ENCODE results near the gene SENP1.

The SENP1 gene

GRCh38 chr12:48074266-48074665 lies 31.6 kb downstream of the SENP1 start:
- Histone ChIP-seq H4K20me1 (ENCODE audit: insufficient read depth, low read length, poor library complexity, severe bottlenecking) (no peaks in the 10 kb centered on the region), H3K27me3 (ENCODE audit: insufficient read depth, low read length, poor library complexity, severe bottlenecking) (no peaks in the 10 kb centered on the region), H3K9me3 (ENCODE audit: insufficient read depth, low read depth, low read length) (no peaks in the 10 kb centered on the region), H3K4me2 (ENCODE audit: low read depth, low read length, poor library complexity, severe bottlenecking) (no peak overlapping the region), H3K4me3 (ENCODE audit: low read length, poor library complexity, severe bottlenecking) (no peak overlapping the region), H3K9ac (ENCODE audit: low read depth, low read length, poor library complexity, severe bottlenecking) (no peak overlapping the region), H3K79me2 (ENCODE audit: insufficient read depth, low read length) (no peaks in the 10 kb centered on the region), H3F3A (ENCODE audit: low read depth) (no peaks in the 10 kb centered on the region), H2AFZ (ENCODE audit: low read length) (no peak overlapping the region), H3K9me2 (replicated peaks; ENCODE audit: low read depth, low read length) (no peaks in the 10 kb centered on the region), H3K4me1 (ENCODE audit: insufficient read depth, low read length, poor library complexity, severe bottlenecking) (no peaks in the 10 kb centered on the region), H3K36me3 (ENCODE audit: insufficient read depth, low read length) (peaks cover 63% of the 10 kb centered on the region)
- TF ChIP-seq CTCF (conservative IDR thresholded peaks at IDR 0.05; ENCODE audit: low read length) (no peak), EZH2phosphoT487 (IDR thresholded peaks at IDR 0.05; ENCODE audit: borderline replicate concordance) (no peak)

- H3K79me2 ChIP-seq (ENCODE audit: insufficient read depth, low read length) = no peaks in the 10 kb centered on the region
- no peaks in the 10 kb centered on the region for H3K4me1 ChIP-seq (ENCODE audit: insufficient read depth, low read length, poor library complexity, severe bottlenecking)
- H3F3A ChIP-seq (ENCODE audit: low read depth) = no peaks in the 10 kb centered on the region; the same call in 1 of the 2 replicates
- no peak overlapping the region for H3K4me3 ChIP-seq (ENCODE audit: low read length, poor library complexity, severe bottlenecking)
- no peak overlapping the region for H2AFZ ChIP-seq (ENCODE audit: low read length)
- no peaks in the 10 kb centered on the region for H3K9me3 ChIP-seq (ENCODE audit: insufficient read depth, low read depth, low read length)
- H3K9me2 ChIP-seq (replicated peaks; ENCODE audit: low read depth, low read length) = no peaks in the 10 kb centered on the region
- no peak overlapping the region for H3K9ac ChIP-seq (ENCODE audit: low read depth, low read length, poor library complexity, severe bottlenecking)
- TF ChIP-seq CTCF (conservative IDR thresholded peaks at IDR 0.05; ENCODE audit: low read length) (no peak), EZH2phosphoT487 (IDR thresholded peaks at IDR 0.05; ENCODE audit: borderline replicate concordance) (no peak)
- H3K4me2 ChIP-seq (ENCODE audit: low read depth, low read length, poor library complexity, severe bottlenecking) = no peak overlapping the region
- no peaks in the 10 kb centered on the region for H3K27me3 ChIP-seq (ENCODE audit: insufficient read depth, low read length, poor library complexity, severe bottlenecking)
- H3K36me3 ChIP-seq (ENCODE audit: insufficient read depth, low read length) = peaks cover 66% of the 10 kb centered on the region
- H4K20me1 ChIP-seq (ENCODE audit: insufficient read depth, low read length, poor library complexity, severe bottlenecking) = no peaks in the 10 kb centered on the region
Observed at GRCh38 chr12:48072266-48072665, 33.6 kb downstream of the SENP1 start.

- Histone ChIP-seq H3K4me1 (ENCODE audit: insufficient read depth, low read length, poor library complexity, severe bottlenecking) (no peaks in the 10 kb centered on the region), H3K9me2 (replicated peaks; ENCODE audit: low read depth, low read length) (no peaks in the 10 kb centered on the region), H3K9ac (ENCODE audit: low read depth, low read length, poor library complexity, severe bottlenecking) (no peak overlapping the region), H3K9me3 (ENCODE audit: insufficient read depth, low read depth, low read length) (no peaks in the 10 kb centered on the region), H3F3A (ENCODE audit: low read depth) (no peaks in the 10 kb centered on the region; the same call in 1 of the 2 replicates), H3K4me3 (ENCODE audit: low read length, poor library complexity, severe bottlenecking) (no peak overlapping the region), H3K36me3 (ENCODE audit: insufficient read depth, low read length) (peaks cover 66% of the 10 kb centered on the region), H3K27me3 (ENCODE audit: insufficient read depth, low read length, poor library complexity, severe bottlenecking) (no peaks in the 10 kb centered on the region), H3K4me2 (ENCODE audit: low read depth, low read length, poor library complexity, severe bottlenecking) (no peak overlapping the region), H2AFZ (ENCODE audit: low read length) (no peak overlapping the region), H4K20me1 (ENCODE audit: insufficient read depth, low read length, poor library complexity, severe bottlenecking) (no peaks in the 10 kb centered on the region), H3K79me2 (ENCODE audit: insufficient read depth, low read length) (no peaks in the 10 kb centered on the region)
- TF ChIP-seq EZH2phosphoT487 (IDR thresholded peaks at IDR 0.05; ENCODE audit: borderline replicate concordance) (no peak), CTCF (conservative IDR thresholded peaks at IDR 0.05; ENCODE audit: low read length) (no peak)
Observed at GRCh38 chr12:48071808-48072207, 34.1 kb downstream of the SENP1 start.

Measured in Loucy (cell line).